Activated CD4-positive, CD25-positive, alpha-beta regulatory T cell (primary cell): Measurements from ENCODE around the gene SULF2.

Experiments
- DNase-seq, 4 experiments: peaks; one replicate each; lab custom pipeline; 2025; lab: John Stamatoyannopoulos, UW

SULF2 gene

DNA sequence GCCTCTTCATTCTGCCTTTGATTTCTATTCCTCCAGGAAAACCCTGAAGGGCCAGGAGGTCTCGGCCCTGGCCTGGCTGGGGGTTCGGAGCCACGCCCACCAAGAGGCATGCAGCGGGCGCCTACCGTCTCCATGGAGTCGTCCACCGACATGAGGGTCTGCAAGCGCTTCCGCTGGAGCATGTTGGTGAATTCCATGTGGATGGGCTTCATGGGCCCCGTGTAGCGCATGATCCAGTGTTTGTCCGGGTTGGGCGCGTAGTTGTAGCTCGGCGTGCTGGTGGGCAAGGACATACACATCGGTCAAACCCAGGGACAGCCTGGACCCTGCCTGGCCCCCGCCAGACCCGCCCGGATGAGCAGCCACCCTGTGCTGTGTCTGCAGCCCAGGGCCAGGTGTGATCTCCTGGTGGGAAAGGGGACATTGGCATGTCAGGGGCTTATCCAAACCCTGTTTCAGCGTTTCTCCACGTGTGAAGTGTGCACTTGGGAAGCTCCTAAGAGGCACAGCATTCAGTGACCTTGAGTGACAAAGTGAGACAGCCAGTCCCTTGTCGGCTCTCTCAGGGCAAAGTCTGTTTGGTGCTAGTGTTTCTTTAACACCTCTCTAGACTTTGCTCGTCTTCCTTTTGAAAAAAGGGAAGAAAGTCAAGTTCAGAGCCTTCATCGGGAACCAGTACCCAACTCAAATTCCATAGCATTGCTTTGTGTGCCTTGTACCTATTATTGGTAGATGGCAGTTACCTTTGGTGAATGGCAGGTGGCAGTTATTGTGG lies 100.8 kb downstream of the SULF2 start:
- no peak for DNase-seq

DNA sequence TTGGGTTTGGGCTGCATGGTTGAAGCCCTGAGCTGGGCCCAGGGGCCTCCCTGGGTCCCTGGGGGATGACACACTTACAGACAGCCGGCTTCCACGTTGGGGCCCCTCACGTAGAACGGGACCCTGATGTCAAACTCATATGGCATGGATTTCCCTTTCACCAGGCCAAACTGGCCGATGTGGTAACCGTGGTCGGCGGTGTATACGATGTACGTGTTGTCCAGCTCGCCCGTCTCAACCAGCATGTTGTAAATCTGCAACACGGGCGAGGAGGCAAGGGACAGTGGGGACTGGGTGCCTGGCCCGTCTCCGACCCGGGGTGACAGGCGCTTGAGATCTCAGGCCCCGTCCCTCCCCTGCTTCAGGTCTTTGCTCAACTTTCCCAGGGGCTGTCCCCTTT lies 102.4 kb downstream of the SULF2 start:
- no peak for DNase-seq

DNA sequence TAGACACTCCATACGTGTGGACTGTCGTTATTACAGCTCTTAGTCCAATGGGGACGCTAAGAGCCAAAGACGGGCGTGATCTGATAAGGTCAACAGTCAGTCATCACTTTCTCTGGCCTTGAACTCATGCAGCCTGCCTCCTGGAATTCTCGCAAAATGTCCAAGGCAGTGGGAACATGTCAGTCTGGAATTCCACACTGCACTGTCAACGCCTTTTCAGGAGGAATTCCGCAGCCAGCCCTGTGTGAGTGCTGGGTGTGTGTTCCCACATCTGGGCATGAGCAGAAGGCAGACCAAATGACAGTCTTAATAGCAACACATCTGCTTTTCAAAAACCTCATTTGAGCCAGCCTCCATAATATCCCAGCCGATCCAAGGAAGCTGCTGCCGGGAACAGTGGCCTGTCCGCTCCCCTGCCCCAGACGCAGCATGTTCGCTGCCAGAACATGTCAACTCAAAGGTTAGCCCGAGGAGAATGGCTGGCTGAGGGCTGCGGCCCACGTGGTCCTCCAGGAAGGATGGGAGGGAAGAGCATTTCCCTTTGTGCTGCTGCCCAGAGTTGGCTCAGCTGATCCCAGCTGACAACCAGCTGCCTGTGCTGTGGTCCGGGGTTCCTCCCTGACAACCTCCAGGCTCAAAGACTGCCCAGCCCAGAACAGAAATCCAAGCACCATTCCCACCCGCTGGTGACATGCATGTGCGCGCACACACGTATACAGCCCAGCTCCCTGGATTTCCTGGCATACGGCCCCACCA lies 103.1 kb downstream of the SULF2 start:
- DNase-seq: no peak

DNA sequence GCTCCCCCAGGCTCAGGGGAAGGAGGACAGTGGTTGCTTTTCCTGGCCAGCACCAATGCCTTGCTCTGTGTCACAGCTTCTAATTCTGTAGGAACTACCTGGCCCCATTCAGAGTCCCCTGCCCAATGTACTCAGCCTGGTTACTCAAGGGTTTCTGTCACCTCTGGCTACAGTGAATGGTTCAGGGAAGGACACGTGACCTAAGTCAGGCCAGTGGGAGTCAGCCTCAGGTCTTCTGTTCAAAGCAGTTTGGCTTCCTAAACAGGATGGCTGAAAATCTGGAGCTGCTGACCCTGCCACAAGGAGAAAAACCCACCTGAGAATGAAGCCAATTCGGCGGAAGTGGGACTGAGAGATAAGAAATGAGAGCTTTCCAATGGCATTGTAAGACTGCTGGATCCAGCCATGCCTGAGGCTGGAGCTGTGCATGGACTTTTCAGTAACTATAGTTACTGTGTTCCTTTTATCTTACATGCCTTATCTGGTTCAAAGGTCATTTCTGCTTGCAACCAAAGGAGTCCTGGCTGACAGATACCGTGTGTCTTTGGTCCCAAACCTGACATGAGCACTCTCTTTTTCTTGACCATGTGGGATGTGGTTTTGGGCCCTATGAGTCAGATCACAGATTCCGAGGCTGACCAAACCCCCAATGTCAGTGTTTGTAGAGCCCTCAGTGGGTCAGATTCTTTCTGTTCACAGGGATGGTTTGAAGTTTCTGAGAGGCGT lies 104.3 kb downstream of the SULF2 start:
- no peak for DNase-seq

DNA sequence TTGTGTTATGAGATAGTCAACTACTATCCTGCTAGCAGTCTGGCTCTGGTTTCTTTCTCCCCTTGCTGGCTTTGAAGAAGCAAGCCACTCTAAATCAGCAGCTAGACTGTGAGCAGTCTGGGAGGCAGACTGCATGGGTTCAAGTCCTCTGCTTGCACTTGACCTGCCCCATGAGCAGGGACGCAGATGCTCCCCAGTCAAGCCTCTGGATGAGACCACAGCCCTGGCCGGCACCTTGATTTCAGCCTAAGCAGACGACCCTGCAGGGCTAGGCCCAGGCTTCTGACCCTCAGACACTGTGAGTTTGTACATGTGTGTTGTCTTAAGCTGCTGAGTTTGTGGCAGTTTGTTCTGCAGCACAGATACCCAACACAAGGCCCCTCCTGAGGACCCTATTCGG lies 105.8 kb downstream of the SULF2 start:
- no peak for DNase-seq

DNA sequence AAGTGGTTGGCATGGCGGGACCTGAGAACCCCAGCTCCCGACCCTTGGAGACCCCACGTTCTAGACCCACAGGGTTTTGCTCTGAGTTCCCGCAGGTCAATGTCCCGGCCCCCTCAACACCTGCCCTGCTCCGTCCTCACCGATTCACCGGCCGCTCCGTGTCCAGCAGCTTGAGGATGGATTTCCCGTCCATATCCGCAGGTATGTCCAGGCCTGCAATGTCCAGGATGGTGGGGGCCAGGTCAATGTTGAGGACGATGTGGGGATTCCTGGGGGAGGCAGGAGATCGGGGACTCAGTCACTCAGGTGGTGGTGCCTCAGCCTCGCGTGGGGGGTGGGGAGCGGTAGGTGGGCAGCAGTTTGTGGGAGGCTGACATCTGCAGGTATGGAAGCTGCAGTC lies 106.7 kb downstream of the SULF2 start:
- DNase-seq: no peak

DNA sequence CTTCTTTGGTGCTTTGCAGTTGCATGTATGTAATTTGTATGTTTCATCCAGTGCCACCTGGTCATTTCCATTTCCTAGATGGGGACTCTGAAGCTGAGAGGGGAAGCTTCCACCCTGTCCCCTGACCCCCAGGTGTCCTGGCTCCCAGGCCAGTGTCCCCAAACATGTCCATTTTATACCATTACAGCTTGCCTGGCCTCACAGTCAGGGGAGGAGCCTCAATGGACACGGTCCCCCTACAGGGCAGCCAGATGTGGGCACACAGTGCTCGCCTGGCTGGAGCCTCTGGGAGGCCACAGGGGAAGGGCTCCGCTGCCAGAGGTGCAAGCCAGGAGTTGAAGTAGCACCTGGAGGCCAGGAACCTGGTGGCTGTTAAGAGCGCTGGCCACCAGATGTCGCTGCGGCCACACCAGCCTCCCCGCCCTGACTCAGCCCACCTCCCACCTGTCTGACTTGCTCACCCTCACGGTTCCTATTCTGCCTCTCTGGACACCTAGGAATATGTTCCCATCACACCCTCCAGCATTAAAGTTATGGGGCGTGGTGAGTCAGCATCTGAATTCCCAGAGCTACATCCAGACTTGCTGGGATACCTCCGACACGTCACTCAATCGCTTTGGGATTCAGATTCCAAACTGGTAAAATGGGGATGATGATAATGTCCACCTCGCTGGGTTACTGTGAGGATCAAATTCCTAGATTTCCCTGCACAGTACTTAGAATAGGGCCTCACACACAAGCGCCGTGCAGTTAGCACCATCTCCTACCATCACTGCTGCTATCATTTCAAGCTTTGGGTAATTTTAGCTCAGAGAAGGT lies 107.4 kb downstream of the SULF2 start:
- DNase-seq: peak in 3 of 4 experiments; percentile 20 to 33 (median 24)

DNA sequence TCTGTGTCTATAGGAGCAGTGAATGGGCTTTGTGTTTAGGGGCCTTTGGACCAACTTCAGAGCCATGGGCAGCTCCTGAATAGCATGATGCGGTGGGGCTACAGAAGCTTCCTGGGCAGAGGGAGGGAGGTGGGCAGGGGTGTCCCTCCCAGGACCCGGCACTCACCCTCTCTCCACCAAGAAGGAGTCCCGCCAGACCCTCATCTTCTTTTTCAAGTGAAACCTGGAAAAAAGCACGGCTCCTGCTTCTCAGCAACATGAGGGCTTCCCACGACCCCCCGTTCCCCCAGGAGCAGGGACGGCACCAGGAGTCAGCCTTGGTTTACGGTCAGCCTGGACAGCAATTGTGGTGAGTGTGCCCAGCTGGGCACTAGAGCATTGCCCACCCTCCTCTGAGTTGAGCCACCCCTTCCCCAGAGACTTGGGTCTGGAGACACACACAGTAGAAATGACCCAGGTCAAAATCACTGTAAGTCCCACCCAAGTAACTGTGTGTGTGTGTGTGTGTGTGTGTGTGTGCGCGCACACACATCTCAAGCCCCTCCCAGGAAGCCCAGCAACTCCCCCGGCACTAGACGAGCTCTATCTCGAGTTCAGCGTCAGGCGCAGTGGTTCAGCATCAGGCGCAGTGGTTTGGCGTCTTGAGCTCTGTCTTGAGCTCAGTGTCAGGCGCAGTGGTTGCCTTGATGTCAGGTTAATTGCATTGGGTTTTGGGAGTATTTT lies 108.2 kb downstream of the SULF2 start:
- no peak for DNase-seq

DNA sequence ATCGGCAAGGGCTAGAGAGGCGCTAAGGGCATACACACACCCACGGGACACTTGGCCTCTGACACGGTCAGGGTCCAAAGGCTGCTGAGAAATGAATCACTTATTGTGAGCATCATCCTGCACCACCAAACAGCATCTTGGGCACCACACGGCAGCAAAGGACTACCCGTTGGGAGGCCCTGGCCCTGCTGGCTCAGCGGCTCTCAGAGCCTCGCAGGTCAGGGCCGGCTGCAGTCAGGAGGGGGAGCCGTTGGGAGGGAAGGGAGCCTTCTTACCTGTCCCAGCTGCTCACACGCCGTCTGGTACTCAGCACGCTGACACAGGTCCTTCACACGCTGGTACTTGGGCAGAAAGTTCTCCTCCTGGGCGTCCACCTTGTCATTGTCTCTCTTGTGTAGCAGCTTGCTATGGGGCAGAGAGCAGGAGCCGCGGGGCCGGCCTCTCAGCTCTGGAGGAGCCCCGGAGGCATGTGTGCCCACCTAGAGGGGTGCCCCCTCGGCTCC lies 109.0 kb downstream of the SULF2 start:
- no peak for DNase-seq

DNA sequence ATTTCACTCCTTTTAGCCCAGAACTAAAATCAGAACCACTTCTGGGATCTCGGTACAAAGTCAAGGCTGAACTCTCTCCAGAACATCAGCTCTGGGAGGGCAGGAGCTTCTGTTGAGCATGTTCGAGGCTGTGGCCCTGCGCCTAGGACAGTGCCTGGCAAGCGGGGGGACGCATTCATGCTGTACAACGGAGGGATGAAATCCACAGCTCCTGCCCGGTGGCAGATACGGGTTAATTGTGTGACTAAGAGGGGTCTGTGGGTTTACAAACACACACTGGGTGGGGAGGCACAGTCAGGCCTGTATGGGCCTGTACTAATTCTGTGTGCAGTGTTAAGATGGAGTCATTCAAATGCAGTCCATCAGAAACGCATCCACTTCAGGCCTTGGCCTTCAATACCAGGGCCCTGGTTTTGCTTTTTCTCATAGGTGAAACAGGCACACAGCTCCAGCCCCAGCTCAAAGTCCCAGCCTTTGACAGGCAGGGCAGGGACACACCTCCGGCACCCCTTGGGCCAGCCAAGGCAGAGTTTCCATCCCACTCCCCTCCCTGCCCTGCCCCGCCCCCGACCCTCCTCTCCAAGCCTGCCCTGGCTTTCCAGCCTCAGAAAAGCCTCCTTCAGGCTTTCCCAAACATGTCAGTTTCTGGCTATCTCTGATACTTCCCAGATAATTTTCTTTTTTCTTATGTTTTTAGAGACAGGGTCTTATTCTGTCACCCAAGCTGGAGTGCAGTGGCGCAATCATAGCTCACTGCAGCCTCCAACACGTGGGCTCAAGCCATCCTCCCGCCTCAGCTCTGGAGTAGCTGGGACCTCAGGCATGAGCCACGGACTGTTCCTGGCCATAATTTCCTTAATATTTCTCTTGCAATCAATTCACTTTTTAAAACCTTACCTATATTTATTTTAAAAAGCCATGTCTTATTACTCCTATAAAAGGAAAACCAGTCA lies 109.8 kb downstream of the SULF2 start:
- no peak for DNase-seq

DNA sequence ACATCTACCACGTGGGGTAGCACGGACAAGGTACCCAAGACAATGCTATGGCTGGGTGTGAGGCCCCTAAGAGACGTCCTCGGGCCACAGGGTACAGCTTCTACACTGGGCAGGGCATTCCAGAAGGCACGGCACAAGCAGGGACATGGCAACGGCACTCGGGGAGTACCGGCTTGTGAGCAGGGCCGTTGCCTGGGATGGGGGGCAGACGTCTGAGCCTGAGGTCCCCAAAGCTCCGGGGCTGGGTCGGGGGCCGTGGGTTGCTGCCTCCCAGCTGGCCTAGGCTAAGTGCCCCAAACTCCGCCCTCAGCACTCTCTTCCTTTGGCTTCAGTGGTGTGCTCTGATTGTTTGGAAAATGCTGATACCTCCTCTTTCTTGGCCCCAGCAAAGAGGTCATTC lies 110.6 kb downstream of the SULF2 start:
- no peak for DNase-seq

DNA sequence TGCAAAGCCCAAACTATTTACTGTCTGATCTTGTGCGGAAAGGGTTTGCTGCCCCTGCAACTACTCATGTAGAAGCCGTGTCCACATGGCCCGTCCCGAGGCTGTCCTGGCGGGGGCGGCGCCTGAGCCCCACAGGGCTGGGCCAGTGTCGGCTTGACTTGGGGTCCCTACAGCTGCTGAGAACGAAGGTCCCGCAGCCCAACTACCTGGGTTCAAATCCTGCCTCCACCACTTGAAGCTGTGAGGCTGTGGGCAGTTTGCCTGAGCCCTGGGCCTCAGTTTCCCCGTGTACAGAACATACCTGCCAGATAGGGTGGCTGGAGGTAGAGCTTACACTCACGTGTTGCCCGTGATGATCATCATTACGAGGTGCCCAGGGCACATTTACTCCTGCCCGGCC lies 111.1 kb downstream of the SULF2 start:
- DNase-seq: no peak

DNA sequence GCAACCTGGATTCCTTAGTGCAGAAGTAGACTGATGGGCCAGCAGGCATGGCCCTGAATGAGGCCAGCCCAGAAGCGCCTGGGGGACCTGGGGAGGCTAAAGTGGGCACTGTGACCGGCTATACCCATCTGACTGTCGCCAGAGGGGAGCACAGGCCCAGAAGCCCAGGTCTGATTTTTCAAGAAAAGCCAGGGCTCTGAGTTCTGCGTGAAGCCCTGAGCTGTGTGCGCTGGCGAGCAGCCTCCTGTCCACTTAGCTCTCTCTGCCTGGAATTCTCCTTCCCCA lies 111.7 kb downstream of the SULF2 start:
- no peak for DNase-seq

DNA sequence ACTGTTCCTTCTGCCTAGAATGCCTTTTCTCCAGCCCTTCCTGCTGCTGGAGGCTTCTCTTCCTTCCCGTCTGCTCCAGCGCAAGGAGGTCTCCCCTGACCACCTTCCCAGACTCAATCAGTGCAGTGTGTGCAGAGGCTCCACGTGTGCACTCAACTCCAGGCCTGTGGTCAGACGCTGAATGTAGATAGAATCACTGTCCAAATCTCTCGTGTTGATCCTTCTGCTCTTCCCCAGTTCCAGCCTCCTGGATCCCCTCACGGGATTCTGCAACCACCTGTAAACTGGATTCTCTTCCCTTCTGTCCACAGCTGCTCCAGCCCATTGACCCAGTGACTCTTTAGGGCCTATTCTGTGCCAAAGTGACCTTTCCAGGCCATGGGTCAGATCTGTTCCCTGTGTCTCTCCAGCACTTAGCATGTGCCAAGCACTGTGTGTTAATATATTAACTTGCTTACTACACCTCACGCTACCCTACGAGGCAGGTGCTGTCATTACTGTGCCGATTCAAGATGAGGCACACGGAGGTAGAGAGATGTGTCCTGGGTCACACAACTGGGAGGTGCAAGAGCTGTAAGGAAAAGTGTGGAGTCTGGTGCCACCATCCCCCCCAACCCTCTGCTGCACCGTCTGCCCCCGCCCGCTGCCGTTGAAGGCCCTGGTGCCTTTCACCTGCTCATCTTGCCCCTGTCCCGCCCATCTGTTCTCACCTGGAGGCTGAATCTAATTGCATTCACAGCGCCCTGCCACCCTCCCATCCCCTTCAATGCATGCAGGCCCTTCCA lies 112.2 kb downstream of the SULF2 start:
- DNase-seq: no peak

DNA sequence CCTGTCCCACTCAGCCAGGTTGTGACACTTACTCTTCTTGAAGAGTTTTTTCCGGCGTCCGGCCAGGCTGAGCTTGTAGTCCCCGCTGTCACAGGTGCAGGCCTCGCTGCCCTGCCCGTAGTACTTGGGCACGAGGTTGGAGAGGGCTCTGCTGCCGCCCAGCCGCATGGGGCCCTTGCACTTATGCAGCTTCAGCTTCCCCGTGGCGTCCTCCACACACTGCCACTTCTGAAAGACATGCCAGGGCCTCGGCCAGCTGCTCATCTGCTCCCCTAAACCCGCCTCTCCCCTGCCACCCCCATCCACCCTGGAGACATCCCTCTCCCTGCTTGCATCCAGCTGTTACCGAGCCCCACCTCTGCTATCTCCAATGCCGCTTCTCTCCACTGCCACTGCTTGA lies 113.1 kb downstream of the SULF2 start:
- DNase-seq: no peak

DNA sequence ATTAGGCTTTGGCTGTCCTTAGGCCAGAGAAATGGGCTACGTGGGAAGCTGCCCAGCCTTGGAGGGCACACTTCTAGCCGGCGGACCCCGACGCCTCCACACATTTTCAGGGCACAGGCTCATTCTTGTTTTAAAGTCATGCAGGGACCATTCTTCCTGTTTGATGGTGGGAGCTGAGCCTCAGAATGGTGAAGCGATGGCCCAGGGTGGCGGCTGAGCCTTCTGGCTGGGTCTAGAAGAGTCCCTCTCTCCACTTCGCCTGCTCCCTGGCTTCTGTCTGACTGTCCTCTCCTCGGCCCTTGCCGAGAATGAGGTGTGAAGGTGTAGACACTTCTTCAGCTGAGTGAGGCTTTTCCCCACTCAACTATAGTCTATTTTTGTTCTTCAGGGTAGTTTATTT lies 114.4 kb downstream of the SULF2 start:
- DNase-seq: no peak

DNA sequence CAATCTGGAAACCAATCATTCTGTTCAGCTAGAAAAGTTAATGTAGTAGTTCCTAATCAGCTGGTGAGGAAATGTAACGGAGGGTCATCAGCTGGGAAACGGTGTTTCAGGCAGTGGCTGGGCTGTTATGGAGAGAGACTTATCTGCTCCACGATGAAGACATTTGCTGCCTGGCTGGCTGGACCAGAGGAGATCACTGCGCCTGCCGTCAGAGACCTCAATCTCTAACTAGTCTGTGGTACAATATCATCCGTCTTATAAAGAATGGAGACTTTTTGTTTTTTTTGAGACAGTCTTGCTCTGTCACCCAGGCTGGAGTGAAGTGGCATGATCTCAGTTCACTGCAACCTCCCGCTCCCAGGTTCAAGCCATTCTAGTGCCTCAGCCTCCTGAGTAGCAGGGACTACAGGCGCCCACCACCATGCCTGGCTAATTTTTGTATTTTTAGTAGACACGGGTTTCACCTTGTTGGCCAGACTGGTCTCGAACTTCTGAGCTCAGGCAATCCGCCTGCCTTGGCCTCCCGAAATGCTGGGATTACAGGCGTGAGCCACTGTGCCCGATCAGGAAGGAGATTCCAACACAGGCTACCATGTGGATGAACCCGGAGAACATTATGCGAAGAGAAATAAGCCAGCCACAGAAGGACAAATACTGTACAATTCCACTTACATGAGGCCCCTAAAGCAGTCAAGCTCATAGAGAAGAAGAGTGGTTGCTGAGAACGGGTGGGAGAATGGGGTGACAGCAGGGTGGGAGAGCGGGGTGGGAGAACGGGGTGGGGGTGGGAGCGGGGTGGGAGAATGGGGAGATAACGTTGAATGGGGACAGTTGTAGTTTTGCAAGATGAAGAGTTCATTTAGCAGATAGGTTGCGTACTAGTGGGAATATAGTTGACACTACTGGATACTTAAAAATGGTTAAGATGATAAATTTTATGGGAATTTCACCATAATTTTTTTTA lies 115.1 kb downstream of the SULF2 start:
- DNase-seq: no peak

DNA sequence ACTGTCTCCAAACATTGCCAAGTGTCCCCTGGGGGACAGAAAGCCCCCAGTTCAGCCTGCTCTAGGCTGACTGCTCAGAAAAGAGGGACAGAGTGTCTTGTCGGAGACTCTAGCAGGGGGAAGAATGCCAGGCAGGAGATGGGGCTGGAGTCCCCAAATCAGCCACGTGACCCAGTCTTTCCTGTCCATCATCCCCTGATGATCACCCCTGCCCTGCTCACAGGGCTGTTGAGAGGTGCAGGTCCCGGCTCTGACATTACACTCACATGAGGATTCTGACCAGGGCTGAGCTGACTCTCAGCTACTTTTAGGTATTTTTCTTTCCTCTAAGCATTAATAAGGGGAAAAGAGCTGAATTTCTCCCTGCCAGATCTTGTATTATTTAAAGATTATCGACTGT lies 115.8 kb downstream of the SULF2 start:
- DNase-seq: no peak

DNA sequence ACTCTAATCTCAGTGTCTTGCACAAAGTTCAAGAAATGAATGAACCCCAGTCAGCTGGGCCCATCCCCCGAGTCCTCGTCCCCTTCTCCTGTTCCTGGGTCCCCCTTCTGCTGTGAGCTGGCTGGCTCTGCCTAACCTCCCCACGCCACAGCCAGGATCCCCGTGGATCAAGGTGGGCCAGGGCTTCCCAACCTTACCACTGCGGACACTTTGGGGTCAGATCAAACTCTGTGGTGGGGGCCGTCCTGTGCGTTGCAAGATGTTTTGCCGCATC lies 116.2 kb downstream of the SULF2 start:
- no peak for DNase-seq
